GM12878 (cell line): Measurements from ENCODE around the gene MANBA. TPM values are rescaled to one million over a fixed set of nuclear protein-coding genes. Genes with fewer than 3 reads are reported as not detected.

Experiments used
- BCL11A ChIP-seq: IDR thresholded peaks from 2 replicates; pipeline ENCODE4 v1.6.1; 2011; ENCODE audit warnings: low read depth, low read length
- BCL3 ChIP-seq: IDR thresholded peaks from 2 replicates; pipeline ENCODE4 v1.6.1; 2011; ENCODE audit warnings: borderline replicate concordance, low read depth, mild to moderate bottlenecking, moderate library complexity, low read length; ENCODE audit not compliant: insufficient read depth, poor library complexity, severe bottlenecking
- CBFB ChIP-seq: IDR thresholded peaks from 2 replicates; pipeline ENCODE4 v1.6.1; 2016; ENCODE audit warnings: antibody characterized with exemption, low read depth
- EED ChIP-seq: sonication (generic); IDR thresholded peaks from 2 replicates; pipeline ENCODE4 v1.6.1; 2016; ENCODE audit warnings: antibody characterized with exemption, low read depth
- ELK1 ChIP-seq: IDR thresholded peaks from 2 replicates; pipeline ENCODE4 v1.6.1; 2012; ENCODE audit warnings: low read depth, low read length, improper control_type of control experiment
- EZH2 ChIP-seq: IDR thresholded peaks from 2 replicates; pipeline ENCODE4 v1.6.1; 2012; ENCODE audit warnings: low read depth, mild to moderate bottlenecking, control low read depth, inconsistent platforms, low read length, borderline replicate concordance; ENCODE audit not compliant: control insufficient read depth
- KDM1A ChIP-seq: fragments of 200-600 bp; sonication (generic); IDR thresholded peaks from 2 replicates; pipeline ENCODE4 v1.6.1; 2016; ENCODE audit warnings: borderline replicate concordance
- MTA2 ChIP-seq: fragments of 450-650 bp; IDR thresholded peaks from 2 replicates; pipeline ENCODE4 v1.6.1; 2016; ENCODE audit warnings: low read depth, mild to moderate bottlenecking, moderate library complexity
- MTA3 ChIP-seq: IDR thresholded peaks from 2 replicates; pipeline ENCODE4 v1.6.1; 2012; ENCODE audit warnings: low read length, inconsistent platforms, borderline replicate concordance
- MXI1 ChIP-seq: fragments of 150-350 bp; IDR thresholded peaks from 2 replicates; pipeline ENCODE4 v1.6.1; 2011; ENCODE audit warnings: low read depth, mild to moderate bottlenecking, inconsistent platforms, low read length, improper control_type of control experiment
- PAX5 ChIP-seq: IDR thresholded peaks from 2 replicates; pipeline ENCODE4 v1.6.1; 2011; ENCODE audit warnings: low read depth, low read length, borderline replicate concordance
- RB1 ChIP-seq: fragments of 450-650 bp; formaldehyde crosslinking; IDR thresholded peaks from 2 replicates; pipeline ENCODE4 v1.6.1; 2017; ENCODE audit warnings: mild to moderate bottlenecking, borderline replicate concordance
- SMAD5 ChIP-seq: IDR thresholded peaks from 2 replicates; pipeline ENCODE4 v1.6.1; 2016; ENCODE audit warnings: antibody characterized with exemption, low read depth
- STAT3 ChIP-seq: IDR thresholded peaks from 2 replicates; pipeline ENCODE4 v1.6.1; 2011; ENCODE audit warnings: low read depth, low read length, improper control_type of control experiment
- USF1 ChIP-seq: IDR thresholded peaks from 2 replicates; pipeline ENCODE4 v1.6.1; 2011; ENCODE audit warnings: borderline replicate concordance, low read depth, mild to moderate bottlenecking, moderate library complexity, mixed read lengths, low read length; ENCODE audit not compliant: insufficient read depth; ENCODE audit errors: extremely low read length
- ZZZ3 ChIP-seq: IDR thresholded peaks from 2 replicates; pipeline ENCODE4 v1.6.1; 2011; ENCODE audit warnings: low read depth; ENCODE audit not compliant: control insufficient read depth, insufficient read length
- polyA plus RNA-seq, 11 experiments: library from polyadenylated mRNA; depleted of rRNA in 4 of 11; unstranded in 6 of 11; stranded (reverse) in 5 of 11; fragments of >200 nt; fragmentation: Nextera tagmentation in 4 of 11; fragmentation: Illumina TruSeq in 1 of 11; extraction: Ambion mirVana in 4 of 11; extraction: Trizol in 1 of 11; gene quantifications; 1 replicate in 1 of 11; 2 replicates in 10 of 11; pipeline versions ENCODE4 v1.2.1 to v1.2.3, GENCODE V29; 2011 to 2016; ENCODE audit warnings: inconsistent platforms in 2 of 11, missing spikeins in 2 of 11, low read depth in 1 of 11
- total RNA-seq, 4 experiments: library from RNA; depleted of rRNA in 3 of 4; stranded (reverse); fragments of >200 nt in 3 of 4; fragmentation: Illumina TruSeq in 1 of 4; extraction: Trizol in 1 of 4; gene quantifications; 2 replicates each; pipeline versions ENCODE4 v1.2.1 to v1.2.3, GENCODE V29; 2013 to 2021

The MANBA gene
- total and polyA plus RNA-seq, 10 of the 15 experiments (the other 5 are each of a cell fraction or from before 2014, with no cell fraction given) = 3.8 to 19.0 (median 12.5) TPM

- TF ChIP-seq USF1 (no peak), ELK1 (no peak), SMAD5 (no peak), MTA2 (peak; percentile 77), PAX5 (no peak), CBFB (0 out of 2 replicates have a peak, but pooled peaks have one; percentile 42), STAT3 (no peak), MXI1 (no peak), EED (no peak), BCL3 (peak; percentile 16), MTA3 (0 out of 2 replicates have a peak, but pooled peaks have one; percentile 38), RB1 (no peak), BCL11A (peak; percentile 41; the same call in 1 of the 2 replicates), EZH2 (no peak), KDM1A (no peak), ZZZ3 (no peak)
These were observed 76.1 kb downstream of the MANBA start (continued) for GRCh38 chr4:102684610-102685052.
